ENCODE measurements around the gene GALNT10.

GALNT10 gene

DNA sequence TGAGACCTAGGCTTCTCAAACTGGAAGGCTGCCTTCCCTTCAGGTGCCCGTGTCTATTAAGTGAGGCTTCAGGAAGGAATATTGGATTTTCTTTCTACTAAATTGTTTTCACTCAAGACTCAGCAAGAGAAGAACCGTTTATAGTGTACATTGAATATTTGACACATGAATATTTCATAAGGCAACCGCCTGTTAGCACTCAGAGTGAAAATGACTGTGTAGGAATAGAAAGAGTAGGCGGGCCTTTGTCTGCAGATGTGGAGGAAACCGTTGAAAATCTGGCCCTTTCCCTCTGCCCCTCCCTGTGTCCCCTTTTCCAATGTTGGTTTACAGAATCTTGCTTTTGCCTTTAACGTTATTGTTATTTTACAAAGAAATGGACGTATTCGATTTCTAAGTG is 261.4 kb downstream of the GALNT10 start:
- DNase-seq = no peak

DNA sequence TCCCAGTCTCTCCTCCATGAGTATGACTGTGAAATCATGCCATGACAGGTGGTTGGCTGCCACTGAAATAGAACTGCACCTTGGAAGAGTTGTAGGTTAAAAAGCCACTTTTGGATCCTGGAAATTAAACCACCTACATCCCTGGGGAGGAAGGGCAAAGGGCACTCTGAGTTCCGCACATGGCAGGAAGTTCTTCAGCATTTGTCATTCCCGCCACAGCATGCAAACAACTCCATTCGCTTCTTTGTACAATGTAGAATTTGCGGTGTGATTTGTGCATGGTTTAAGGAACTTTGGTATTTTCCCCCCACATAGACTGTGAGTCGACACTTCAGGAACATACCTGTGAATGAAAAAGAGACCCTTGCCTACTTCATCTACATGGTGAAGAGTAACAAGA is 265.1 kb downstream of the GALNT10 start:
- no peak for DNase-seq

DNA sequence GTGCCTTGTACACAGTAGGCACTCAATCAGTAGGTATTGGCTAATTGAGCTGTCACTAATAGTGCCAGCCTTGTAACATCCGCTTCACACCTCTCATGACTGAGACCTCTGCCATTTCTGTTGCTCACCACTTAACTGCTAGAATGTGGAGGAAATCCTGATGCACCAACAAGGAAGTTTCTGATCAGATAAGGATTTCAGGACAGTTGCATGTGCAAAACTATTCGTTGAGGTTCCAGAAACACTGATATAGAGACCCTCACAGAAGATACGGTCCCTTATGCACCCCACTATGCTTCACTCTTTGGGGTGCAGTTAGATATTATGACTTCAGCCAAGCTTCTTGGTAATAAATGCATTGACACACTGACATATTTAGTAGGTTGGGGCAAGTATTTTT is 266.0 kb downstream of the GALNT10 start:
- no peak for DNase-seq

DNA sequence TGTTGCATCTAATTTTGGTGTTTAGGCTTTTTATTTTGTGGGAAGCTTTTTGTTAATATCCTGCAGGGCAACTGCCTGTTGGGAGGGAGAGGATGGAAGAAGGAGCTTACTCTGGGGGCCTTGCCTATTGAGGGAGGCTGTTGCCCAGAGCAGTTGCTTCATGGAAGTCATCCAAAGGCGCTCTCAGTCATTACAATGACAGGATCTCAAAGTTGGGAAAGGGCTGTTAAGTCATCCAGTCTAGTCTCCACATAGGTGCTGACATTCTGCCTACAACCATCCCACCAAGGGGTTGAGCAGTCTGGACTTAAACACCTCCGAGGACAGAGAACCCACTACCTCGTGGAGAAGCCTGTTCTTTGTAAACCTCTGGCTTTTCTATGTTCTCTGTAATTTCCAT is 268.5 kb downstream of the GALNT10 start:
- no peak for DNase-seq

DNA sequence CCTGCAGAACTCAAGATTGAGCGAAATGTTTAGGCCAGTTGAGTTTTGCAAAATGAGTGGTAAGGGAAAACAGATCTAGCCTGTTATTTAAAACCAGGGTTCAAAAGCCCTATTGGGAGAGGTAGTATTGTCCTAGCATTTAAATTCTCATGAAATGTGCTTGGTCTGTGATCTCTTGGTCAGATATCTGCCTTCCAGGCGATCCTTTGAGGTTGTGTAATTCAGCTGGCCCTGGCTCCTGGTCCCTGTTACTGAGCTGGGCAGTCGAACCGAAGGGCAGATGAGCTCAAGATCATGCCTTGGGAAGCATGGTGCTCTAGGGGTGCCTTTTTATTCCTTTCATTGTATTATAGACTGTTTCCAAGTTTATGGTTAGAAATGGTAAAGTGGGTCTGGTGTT is 269.6 kb downstream of the GALNT10 start:
- no peak for DNase-seq

DNA sequence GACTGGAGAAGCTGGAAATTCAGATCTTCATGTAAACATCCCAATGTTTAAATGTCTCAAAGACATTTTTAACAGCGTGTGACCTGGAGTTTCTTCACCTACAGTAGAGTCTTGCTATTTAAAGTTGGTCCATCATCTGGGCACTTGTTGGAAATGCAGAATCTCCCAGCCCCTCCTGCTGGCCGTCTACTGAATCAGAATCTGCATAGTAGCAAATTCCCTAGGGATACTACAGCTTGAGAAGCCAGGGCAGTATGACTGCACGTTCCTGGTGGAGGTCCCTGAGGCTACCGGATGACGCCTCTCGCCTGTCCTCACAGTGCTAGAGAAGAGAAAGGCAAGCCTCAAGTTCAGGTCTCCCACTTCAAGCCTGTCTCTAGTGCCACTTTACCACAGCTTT is 271.0 kb downstream of the GALNT10 start:
- DNase-seq = no peak

DNA sequence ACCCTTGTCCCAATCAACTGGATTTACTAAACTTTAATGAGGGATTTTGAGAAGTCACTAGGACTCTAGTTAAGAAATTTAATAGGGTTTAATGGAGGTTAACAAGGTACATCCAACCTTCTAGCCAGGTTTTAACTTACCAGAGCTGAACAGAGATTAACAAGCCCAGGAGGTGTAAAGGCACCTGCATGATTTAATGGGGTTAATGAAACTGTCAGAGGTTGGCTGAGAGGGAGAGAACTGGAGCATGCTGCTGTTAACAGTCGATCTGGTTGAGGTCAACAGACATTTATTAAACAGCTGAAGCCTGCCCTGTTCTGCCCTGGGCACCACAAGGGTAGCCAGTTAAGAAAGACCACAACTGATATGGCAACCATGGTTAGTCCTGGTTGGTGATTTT is 273.9 kb downstream of the GALNT10 start:
- no peak for DNase-seq

DNA sequence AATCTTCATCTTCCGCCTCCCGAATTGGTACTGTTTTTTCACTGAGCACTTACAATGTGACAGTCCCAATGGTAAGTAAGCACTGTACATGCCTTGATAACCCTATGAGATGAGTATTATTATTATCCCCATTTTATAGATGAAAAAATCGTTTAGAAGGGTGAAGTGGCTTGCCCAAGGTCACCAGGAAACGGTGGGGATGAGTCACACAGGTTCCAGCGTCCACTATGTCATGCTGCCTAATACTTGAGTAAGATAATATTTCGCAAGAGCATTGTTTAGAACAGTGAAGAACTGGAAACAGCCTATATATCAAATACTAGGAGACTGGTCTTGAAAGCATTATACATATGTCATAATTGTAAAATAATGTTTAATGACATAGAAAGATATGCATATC is 274.6 kb downstream of the GALNT10 start:
- no peak for DNase-seq

DNA sequence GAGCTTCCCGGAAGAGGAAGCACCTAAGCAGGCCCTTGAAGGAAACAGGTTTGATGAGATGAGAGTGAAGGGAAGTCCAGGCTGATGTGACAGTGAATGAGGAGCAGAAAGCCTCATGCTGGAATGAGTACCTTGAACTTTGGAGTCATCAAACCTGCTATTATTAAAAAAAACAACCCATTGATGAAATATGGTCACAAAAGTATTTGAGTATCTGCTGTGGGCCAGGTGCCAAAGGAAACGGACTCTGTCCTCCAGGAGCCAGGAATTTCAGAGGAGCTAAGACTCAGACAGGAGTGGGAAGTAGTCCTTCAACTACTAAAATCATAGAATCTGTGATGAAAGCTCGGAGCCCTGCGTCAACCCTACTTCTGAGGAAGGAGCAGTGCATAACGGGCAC is 275.6 kb downstream of the GALNT10 start:
- DNase-seq = no peak

DNA sequence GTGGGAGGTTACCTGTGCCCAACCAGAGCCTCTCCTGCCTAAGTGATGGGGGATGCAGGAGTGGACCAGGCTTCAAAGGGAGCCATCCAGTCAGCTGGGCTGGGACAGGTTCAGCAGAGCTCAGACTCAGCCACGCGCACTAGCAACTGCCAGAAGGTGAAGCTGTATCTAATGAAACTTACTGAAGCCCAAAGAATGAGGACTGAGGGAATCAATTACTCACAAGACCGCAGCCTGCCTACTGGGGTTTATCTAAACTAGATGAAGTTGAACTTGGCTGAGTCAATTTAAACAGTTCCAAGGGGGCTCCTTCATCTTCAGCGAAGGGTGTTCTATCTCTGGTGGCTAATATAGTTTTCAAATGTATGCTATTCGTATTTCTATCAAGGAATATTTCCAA is 276.1 kb downstream of the GALNT10 start:
- DNase-seq = no peak

DNA sequence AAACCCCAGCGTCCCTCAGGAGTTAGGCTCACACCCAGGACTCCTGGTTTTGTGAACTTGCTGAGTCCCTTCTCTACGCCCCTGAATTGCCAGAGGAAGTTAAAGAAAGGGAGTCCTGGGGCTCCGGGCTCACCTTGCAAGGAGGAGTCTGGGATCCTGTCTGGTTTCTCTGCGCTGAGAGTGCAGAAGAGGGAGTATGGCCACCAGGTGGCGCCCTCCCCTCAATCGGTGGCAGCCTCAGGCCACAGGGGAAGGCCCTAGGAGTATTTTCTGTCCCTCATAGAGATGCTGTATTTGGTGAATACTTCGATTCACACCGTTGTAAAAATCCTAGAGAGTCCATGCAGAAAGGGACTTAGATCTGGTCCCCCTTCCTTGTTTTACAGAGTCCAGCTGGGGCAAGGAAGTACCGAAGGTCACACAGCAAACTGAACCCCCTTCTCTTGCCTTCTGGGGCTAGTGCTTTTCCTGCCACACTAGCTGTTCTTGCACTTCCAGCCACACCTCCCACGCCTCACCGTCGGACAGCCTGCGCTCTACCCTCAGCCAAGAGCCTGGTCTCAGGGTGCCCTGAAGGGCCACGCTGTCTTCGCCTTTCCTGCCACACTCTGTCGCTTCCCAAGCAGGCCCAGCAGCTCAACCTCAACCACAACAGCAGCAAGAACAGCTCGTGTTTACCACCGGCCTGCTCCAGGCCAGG is 277.3 kb downstream of the GALNT10 start:
- DNase-seq = peak; percentile 68

DNA sequence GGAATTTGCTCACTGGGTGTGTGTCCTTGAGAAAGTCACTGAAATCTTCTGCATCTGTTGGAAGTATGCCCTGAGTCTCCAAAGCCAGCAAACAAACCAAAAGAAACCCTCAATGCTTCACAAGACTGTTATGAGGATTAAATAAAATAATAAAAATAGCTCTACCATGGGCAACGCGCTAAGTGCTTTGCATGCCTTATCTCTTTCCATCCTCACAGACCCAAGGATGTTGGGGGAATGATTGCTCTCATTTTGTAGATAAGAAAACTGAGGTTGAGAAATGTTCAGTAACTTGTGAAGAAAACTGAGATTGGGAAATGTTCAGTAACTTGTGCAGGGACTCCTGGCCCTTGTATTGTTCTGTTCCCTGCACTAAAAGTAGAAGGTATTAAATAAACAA is 279.6 kb downstream of the GALNT10 start:
- DNase-seq = no peak

Data from effector CD4-positive, alpha-beta T cell (primary cell).